HCT116 (cell line): Measurements from ENCODE around the gene CALD1. TPM values are rescaled to one million over a fixed set of nuclear protein-coding genes. Genes with fewer than 3 reads are reported as not detected.

ENCODE experiments used
- ATAC-seq: fragments of 200-7000 bp; cut with Tn5 transposase; 2 replicates; pipeline ENCODE4 v1.9.1; 2020; ENCODE audit warnings: mild to moderate bottlenecking, moderate library complexity
- BruUV-seq: library from RNA; stranded (reverse); fragments of 400-500 nt; replicated peaks from 2 replicates; lab custom pipeline; 2021; lab: Mats Ljungman, UMichigan
- CTCF ChIA-PET: fragments of 300-600 bp; sonication (Branson Sonifier 250); formaldehyde crosslinking; loops from one replicate; lab custom pipeline; 2021; ENCODE audit warnings: antibody characterized with exemption; lab: Charles Lee
- POLR2A ChIA-PET: fragments of 300-600, 350-600 bp; sonication (Branson Sonifier 250); formaldehyde crosslinking; loops from one replicate; lab custom pipeline; 2021; ENCODE audit warnings: antibody characterized with exemption; lab: Charles Lee
- RAD21 ChIA-PET, 2 experiments: fragments of 300-600 bp; sonication (Branson Sonifier 250); formaldehyde crosslinking; loops; one replicate each; lab custom pipeline; 2023; ENCODE audit warnings: low total read pairs in 2 of 2; ENCODE audit not compliant: uncharacterized antibody in 2 of 2, unreplicated experiment in 2 of 2, low non-redundant PET in 1 of 2; lab: Charles Lee
- DNase-seq: peaks from one replicate; pipeline ENCODE4 v3.0.0-alpha.2; 2010; ENCODE audit warnings: low read depth, low spot score
- H2AFZ ChIP-seq: fragments of 200-600 bp; shearing (Covaris generic), sonication (generic); 2 replicates; pipeline ENCODE4 v1.6.1; 2017; ENCODE audit warnings: low read depth, mixed run types, mixed read lengths, antibody characterized with exemption, low read length; ENCODE audit not compliant: poor library complexity, severe bottlenecking
- H3K27ac ChIP-seq: 2 replicates; pipeline ENCODE4 v1.5.1; 2012; ENCODE audit warnings: low read depth, low read length
- H3K27me3 ChIP-seq: fragments of 200-600 bp; sonication (generic); 2 replicates; pipeline ENCODE4 v1.6.1; 2016; ENCODE audit warnings: mixed run types, low read length, mixed read lengths; ENCODE audit not compliant: insufficient read depth
- H3K36me3 ChIP-seq, 2 experiments: fragments of 200-500 bp in 1 of 2; fragments of 200-600 bp in 1 of 2; sonication (Bioruptor generic) in 1 of 2; sonication (generic) in 1 of 2; 2 replicates each; pipeline versions ENCODE4 v1.5.1 to v1.6.1; 2014 to 2016; ENCODE audit warnings: low read length in 2 of 2, inconsistent platforms in 1 of 2, mixed read lengths in 1 of 2, mixed run types in 1 of 2; ENCODE audit not compliant: insufficient read depth in 2 of 2, control insufficient read depth in 1 of 2
- H3K4me1 ChIP-seq, 2 experiments: fragments of 200-600 bp in 1 of 2; sonication (generic) in 1 of 2; 2 replicates each; pipeline versions ENCODE4 v1.5.1 to v1.6.1; 2012 to 2017; ENCODE audit warnings: low read length in 2 of 2, inconsistent platforms in 1 of 2, mild to moderate bottlenecking in 1 of 2, mixed read lengths in 1 of 2, mixed run types in 1 of 2, moderate library complexity in 1 of 2; ENCODE audit not compliant: insufficient read depth in 2 of 2, control insufficient read depth in 1 of 2
- H3K4me2 ChIP-seq: fragments of 200-600 bp; sonication (generic); 2 replicates; pipeline ENCODE4 v1.6.1; 2017; ENCODE audit warnings: mixed run types, low read length, mixed read lengths
- H3K4me3 ChIP-seq, 2 experiments: fragments of 200-600 bp in 1 of 2; sonication (generic) in 1 of 2; replicated peaks in 1 of 2; 2 replicates each; pipeline ENCODE4 v1.5.1; 2011 to 2016; ENCODE audit warnings: low read length in 2 of 2, control low read depth in 1 of 2, low read depth in 1 of 2, mild to moderate bottlenecking in 1 of 2, mixed read lengths in 1 of 2, mixed run types in 1 of 2
- H3K79me2 ChIP-seq: fragments of 200-600 bp; sonication (generic); 2 replicates; pipeline ENCODE4 v1.6.1; 2017; ENCODE audit warnings: mild to moderate bottlenecking, mixed run types, low read length, moderate library complexity, mixed read lengths; ENCODE audit not compliant: insufficient read depth
- H3K9ac ChIP-seq: fragments of 200-600 bp; sonication (generic); 2 replicates; pipeline ENCODE4 v1.6.1; 2016; ENCODE audit warnings: low read length, mixed read lengths
- H3K9me2 ChIP-seq: fragments of 200-600 bp; sonication (generic), shearing (Covaris generic); 2 replicates; pipeline ENCODE4 v1.6.1; 2017; ENCODE audit warnings: mixed run types, mild to moderate bottlenecking, moderate library complexity; ENCODE audit not compliant: insufficient read depth
- H3K9me3 ChIP-seq, 2 experiments: fragments of 200-500 bp in 1 of 2; fragments of 200-600 bp in 1 of 2; sonication (Bioruptor generic) in 1 of 2; sonication (generic) in 1 of 2; 2 replicates each; pipeline ENCODE4 v1.6.1; 2014 to 2017; ENCODE audit warnings: low read length in 2 of 2, mixed read lengths in 2 of 2, inconsistent platforms in 1 of 2, low read depth in 1 of 2, mild to moderate bottlenecking in 1 of 2, mixed run types in 1 of 2, moderate library complexity in 1 of 2; ENCODE audit not compliant: control insufficient read depth in 1 of 2, insufficient read depth in 1 of 2
- H4K20me1 ChIP-seq: fragments of 200-600 bp; sonication (generic), shearing (Covaris generic); 2 replicates; pipeline ENCODE4 v1.6.1; 2017; ENCODE audit warnings: mixed run types, mild to moderate bottlenecking, moderate library complexity; ENCODE audit not compliant: insufficient read depth
- ATF3 ChIP-seq: IDR thresholded peaks from 2 replicates; pipeline ENCODE4 v1.6.1; 2012
- CTCF ChIP-seq, 3 experiments: fragments of 200-600 bp in 1 of 3; sonication (generic) in 1 of 3; IDR thresholded peaks in 2 of 3; conservative IDR thresholded peaks in 1 of 3; 2 replicates each; pipeline ENCODE4 v1.5.1; 2012 to 2017; ENCODE audit warnings: low read depth in 2 of 3, low read length in 2 of 3, antibody characterized with exemption in 1 of 3, borderline replicate concordance in 1 of 3, control low read depth in 1 of 3, mild to moderate bottlenecking in 1 of 3, mixed read lengths in 1 of 3, mixed run types in 1 of 3, moderate library complexity in 1 of 3; ENCODE audit not compliant: insufficient read depth in 1 of 3
- EGR1 ChIP-seq: IDR thresholded peaks from 2 replicates; pipeline ENCODE4 v1.6.1; 2012; ENCODE audit warnings: low read depth
- JUND ChIP-seq: IDR thresholded peaks from 2 replicates; pipeline ENCODE4 v1.6.1; 2012
- SIN3A ChIP-seq: IDR thresholded peaks from 2 replicates; pipeline ENCODE4 v1.6.1; 2012; ENCODE audit warnings: low read depth
- SRF ChIP-seq: IDR thresholded peaks from 2 replicates; pipeline ENCODE4 v1.6.1; 2012; ENCODE audit warnings: low read depth
- ZFX ChIP-seq: fragments of 450-650 bp; IDR thresholded peaks from 2 replicates; pipeline ENCODE4 v1.6.1; 2017
- ZNF274 ChIP-seq: fragments of 200-500 bp; sonication (Bioruptor generic); IDR thresholded peaks from 2 replicates; pipeline ENCODE4 v1.6.1; 2014; ENCODE audit warnings: mild to moderate bottlenecking, low read depth, low read length, inconsistent platforms
- intact Hi-C: fragments of 100-400 bp; cut with micrococcal nuclease; formaldehyde crosslinking; loops from 2 replicates; pipeline ENCODE4 v1.10.0; 2022
- total RNA-seq: library from RNA; stranded (reverse); gene quantifications from one replicate; pipeline ENCODE4 v1.2.1, GENCODE V29; 2021; ENCODE audit not compliant: unreplicated experiment
- TF ChIP-seq, protein P1 (sequence below): IDR thresholded peaks from 2 replicates; pipeline ENCODE4 v1.6.1; 2012; ENCODE audit warnings: low read depth
- TF ChIP-seq, protein P2 (sequence below): IDR thresholded peaks from 2 replicates; pipeline ENCODE4 v1.6.1; 2011; ENCODE audit warnings: mild to moderate bottlenecking, low read length, moderate library complexity; ENCODE audit not compliant: insufficient replicate concordance; ENCODE audit errors: extremely low read depth

The CALD1 gene
- total RNA-seq, 1 experiment from 2014 or later, result 66.8 TPM

- H3K4me2 ChIP-seq, result no peak overlapping the region
These were observed 27.3 kb upstream of the CALD1 start for GRCh38 chr7:134752006-134752760.

More at GRCh38 chr7:134752006-134752760, 27.3 kb upstream of the CALD1 start:
- no peaks in the 10 kb centered on the region for H3K27me3 ChIP-seq
- H4K20me1 ChIP-seq, result no peaks in the 10 kb centered on the region
- ATAC-seq (no peak), DNase-seq (no peak)
- TF ChIP-seq, protein P1, sequence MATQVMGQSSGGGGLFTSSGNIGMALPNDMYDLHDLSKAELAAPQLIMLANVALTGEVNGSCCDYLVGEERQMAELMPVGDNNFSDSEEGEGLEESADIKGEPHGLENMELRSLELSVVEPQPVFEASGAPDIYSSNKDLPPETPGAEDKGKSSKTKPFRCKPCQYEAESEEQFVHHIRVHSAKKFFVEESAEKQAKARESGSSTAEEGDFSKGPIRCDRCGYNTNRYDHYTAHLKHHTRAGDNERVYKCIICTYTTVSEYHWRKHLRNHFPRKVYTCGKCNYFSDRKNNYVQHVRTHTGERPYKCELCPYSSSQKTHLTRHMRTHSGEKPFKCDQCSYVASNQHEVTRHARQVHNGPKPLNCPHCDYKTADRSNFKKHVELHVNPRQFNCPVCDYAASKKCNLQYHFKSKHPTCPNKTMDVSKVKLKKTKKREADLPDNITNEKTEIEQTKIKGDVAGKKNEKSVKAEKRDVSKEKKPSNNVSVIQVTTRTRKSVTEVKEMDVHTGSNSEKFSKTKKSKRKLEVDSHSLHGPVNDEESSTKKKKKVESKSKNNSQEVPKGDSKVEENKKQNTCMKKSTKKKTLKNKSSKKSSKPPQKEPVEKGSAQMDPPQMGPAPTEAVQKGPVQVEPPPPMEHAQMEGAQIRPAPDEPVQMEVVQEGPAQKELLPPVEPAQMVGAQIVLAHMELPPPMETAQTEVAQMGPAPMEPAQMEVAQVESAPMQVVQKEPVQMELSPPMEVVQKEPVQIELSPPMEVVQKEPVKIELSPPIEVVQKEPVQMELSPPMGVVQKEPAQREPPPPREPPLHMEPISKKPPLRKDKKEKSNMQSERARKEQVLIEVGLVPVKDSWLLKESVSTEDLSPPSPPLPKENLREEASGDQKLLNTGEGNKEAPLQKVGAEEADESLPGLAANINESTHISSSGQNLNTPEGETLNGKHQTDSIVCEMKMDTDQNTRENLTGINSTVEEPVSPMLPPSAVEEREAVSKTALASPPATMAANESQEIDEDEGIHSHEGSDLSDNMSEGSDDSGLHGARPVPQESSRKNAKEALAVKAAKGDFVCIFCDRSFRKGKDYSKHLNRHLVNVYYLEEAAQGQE, result no peak
- TF ChIP-seq EGR1, result no peak
- TF ChIP-seq ZNF274, result no peak
- TF ChIP-seq CTCF (IDR thresholded peaks at IDR 0.05 in 2 of 3, conservative IDR thresholded peaks at IDR 0.05 in 1 of 3; ENCODE audit: borderline replicate concordance in 1 of 3, insufficient read depth in 1 of 3, low read depth in 2 of 3, low read length in 2 of 3), result no peak
- no peak for TF ChIP-seq SIN3A
- TF ChIP-seq JUND, result no peak
- TF ChIP-seq ZFX, result no peak
- no peak for TF ChIP-seq SRF
- no peak for TF ChIP-seq ATF3
- TF ChIP-seq, protein P2, sequence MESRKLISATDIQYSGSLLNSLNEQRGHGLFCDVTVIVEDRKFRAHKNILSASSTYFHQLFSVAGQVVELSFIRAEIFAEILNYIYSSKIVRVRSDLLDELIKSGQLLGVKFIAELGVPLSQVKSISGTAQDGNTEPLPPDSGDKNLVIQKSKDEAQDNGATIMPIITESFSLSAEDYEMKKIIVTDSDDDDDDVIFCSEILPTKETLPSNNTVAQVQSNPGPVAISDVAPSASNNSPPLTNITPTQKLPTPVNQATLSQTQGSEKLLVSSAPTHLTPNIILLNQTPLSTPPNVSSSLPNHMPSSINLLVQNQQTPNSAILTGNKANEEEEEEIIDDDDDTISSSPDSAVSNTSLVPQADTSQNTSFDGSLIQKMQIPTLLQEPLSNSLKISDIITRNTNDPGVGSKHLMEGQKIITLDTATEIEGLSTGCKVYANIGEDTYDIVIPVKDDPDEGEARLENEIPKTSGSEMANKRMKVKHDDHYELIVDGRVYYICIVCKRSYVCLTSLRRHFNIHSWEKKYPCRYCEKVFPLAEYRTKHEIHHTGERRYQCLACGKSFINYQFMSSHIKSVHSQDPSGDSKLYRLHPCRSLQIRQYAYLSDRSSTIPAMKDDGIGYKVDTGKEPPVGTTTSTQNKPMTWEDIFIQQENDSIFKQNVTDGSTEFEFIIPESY, result no peak
- no peaks in the 10 kb centered on the region for H3K9me3 ChIP-seq
- no peaks in the 10 kb centered on the region for H3K9me2 ChIP-seq
- no peak overlapping the region for H2AFZ ChIP-seq
- no peak overlapping the region for H3K9ac ChIP-seq
- H3K27ac ChIP-seq, result no peak overlapping the region
- BruUV-seq, result no TSS peak
- H3K4me3 ChIP-seq, result no peak overlapping the region
- ChIA-PET POLR2A (no interaction called here), RAD21 (no interaction called here), CTCF (interaction anchor here (1.7 to 2.1 kb wide), 2 partner anchors 28 to 62 kb away, joined by 5 to 8 read pairs; no protein-coding TSS in a partner anchor)
- H3K36me3 ChIP-seq, result no peaks in the 10 kb centered on the region
- intact Hi-C loops, result loop anchor here (10.0 kb wide), 1 partner anchor 203 kb away; no protein-coding TSS in a partner anchor
- H3K79me2 ChIP-seq, result no peaks in the 10 kb centered on the region
- H3K4me1 ChIP-seq, result no peaks in the 10 kb centered on the region
